ENCODE data around the gene SLC38A7. TPM values are rescaled to one million over a fixed set of nuclear protein-coding genes. Genes with fewer than 3 reads are reported as not detected.

Gene SLC38A7
- total and polyA plus RNA-seq, 2 of the 13 experiments (the other 11 are each of a cell fraction or from before 2014, with no cell fraction given) = 13.2 to 14.1 TPM

DNA sequence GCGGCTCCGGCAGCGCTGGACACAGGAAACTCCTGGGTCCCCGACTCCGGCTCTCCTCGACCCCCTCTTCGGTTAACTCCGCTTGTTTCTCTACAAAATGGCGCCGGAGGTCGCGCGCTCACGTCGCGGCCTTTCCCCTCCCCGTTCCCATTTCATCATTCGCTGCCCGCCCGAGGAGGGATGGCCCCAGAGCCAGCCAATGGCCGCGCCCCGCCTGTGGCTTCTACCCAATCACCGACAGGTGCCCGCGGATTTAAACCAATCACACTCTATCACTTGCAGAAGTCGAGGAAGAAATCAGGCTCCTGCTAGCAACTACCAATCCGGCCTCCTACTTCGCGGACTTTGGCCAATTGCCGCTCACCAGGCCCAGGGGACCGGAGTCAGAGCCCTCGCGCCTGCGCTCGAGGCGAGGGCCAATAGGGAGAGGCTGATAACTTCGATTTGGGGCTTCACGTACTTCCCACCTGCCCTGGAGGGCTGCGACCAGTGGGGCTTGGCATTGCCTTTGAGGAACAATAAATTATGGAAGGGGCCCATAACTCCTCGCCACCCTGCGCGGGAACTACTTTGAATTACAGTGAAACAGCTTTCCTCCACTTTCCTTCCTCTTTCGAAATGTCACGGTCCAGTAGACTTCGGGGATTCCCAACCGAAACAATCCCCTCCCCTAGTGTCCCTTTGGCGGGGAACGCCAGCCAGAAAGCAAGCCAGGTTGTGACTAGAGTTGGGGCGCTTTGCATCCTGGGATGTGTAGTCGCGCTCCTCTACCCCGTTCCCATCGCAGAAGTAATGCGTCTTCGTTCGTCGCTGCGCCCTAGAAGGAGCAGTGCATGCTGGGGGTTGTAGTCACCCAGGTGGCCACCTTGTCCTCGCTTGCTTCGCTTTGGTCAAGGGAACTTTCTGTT, 54.6 kb downstream of the SLC38A7 start, which contains the start of gene CNOT1 (continued):
- TF ChIP-seq, protein P1, sequence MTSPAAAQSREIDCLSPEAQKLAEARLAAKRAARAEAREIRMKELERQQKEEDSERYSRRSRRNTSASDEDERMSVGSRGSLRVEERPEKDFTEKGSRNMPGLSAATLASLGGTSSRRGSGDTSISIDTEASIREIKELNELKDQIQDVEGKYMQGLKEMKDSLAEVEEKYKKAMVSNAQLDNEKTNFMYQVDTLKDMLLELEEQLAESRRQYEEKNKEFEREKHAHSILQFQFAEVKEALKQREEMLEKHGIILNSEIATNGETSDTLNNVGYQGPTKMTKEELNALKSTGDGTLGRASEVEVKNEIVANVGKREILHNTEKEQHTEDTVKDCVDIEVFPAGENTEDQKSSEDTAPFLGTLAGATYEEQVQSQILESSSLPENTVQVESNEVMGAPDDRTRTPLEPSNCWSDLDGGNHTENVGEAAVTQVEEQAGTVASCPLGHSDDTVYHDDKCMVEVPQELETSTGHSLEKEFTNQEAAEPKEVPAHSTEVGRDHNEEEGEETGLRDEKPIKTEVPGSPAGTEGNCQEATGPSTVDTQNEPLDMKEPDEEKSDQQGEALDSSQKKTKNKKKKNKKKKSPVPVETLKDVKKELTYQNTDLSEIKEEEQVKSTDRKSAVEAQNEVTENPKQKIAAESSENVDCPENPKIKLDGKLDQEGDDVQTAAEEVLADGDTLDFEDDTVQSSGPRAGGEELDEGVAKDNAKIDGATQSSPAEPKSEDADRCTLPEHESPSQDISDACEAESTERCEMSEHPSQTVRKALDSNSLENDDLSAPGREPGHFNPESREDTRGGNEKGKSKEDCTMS (CRISPR knock-in tag; conservative IDR thresholded peaks at IDR 0.05) = no peak
- TF ChIP-seq PATZ1 (CRISPR knock-in tag; IDR thresholded peaks at IDR 0.05) = peak; percentile 59
- TF ChIP-seq PHF5A (CRISPR knock-in tag; IDR thresholded peaks at IDR 0.05; ENCODE audit: low read depth, unreplicated experiment) = no peak
- TF ChIP-seq, protein P2, sequence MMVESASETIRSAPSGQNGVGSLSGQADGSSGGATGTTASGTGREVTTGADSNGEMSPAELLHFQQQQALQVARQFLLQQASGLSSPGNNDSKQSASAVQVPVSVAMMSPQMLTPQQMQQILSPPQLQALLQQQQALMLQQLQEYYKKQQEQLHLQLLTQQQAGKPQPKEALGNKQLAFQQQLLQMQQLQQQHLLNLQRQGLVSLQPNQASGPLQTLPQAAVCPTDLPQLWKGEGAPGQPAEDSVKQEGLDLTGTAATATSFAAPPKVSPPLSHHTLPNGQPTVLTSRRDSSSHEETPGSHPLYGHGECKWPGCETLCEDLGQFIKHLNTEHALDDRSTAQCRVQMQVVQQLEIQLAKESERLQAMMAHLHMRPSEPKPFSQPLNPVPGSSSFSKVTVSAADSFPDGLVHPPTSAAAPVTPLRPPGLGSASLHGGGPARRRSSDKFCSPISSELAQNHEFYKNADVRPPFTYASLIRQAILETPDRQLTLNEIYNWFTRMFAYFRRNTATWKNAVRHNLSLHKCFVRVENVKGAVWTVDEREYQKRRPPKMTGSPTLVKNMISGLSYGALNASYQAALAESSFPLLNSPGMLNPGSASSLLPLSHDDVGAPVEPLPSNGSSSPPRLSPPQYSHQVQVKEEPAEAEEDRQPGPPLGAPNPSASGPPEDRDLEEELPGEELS (CRISPR knock-in tag; IDR thresholded peaks at IDR 0.05) = no peak
- no peak; the same call in 1 of the 2 replicates for TF ChIP-seq FOXC1 (CRISPR knock-in tag; IDR thresholded peaks at IDR 0.05; ENCODE audit: borderline replicate concordance)
- TF ChIP-seq FOXK1 (CRISPR knock-in tag; IDR thresholded peaks at IDR 0.05; ENCODE audit: borderline replicate concordance, low read depth) = peak; percentile 89
- TF ChIP-seq ZNF441 (CRISPR knock-in tag; IDR thresholded peaks at IDR 0.05; ENCODE audit: borderline replicate concordance) = peak; percentile 84
- TF ChIP-seq ZNF720 (CRISPR knock-in tag; IDR thresholded peaks at IDR 0.05) = no peak; the same call in 1 of the 2 replicates
- TF ChIP-seq, protein P3, sequence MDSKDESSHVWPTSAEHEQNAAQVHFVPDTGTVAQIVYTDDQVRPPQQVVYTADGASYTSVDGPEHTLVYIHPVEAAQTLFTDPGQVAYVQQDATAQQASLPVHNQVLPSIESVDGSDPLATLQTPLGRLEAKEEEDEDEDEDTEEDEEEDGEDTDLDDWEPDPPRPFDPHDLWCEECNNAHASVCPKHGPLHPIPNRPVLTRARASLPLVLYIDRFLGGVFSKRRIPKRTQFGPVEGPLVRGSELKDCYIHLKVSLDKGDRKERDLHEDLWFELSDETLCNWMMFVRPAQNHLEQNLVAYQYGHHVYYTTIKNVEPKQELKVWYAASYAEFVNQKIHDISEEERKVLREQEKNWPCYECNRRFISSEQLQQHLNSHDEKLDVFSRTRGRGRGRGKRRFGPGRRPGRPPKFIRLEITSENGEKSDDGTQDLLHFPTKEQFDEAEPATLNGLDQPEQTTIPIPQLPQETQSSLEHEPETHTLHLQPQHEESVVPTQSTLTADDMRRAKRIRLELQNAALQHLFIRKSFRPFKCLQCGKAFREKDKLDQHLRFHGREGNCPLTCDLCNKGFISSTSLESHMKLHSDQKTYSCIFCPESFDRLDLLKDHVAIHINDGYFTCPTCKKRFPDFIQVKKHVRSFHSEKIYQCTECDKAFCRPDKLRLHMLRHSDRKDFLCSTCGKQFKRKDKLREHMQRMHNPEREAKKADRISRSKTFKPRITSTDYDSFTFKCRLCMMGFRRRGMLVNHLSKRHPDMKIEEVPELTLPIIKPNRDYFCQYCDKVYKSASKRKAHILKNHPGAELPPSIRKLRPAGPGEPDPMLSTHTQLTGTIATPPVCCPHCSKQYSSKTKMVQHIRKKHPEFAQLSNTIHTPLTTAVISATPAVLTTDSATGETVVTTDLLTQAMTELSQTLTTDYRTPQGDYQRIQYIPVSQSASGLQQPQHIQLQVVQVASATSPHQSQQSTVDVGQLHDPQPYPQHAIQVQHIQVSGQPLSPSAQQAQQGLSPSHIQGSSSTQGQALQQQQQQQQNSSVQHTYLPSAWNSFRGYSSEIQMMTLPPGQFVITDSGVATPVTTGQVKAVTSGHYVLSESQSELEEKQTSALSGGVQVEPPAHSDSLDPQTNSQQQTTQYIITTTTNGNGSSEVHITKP (CRISPR knock-in tag; IDR thresholded peaks at IDR 0.05; ENCODE audit: low read depth) = peak; percentile 28
- TF ChIP-seq IKZF1 (IDR thresholded peaks at IDR 0.05) = no peak
- TF ChIP-seq ZFP1 (CRISPR knock-in tag; IDR thresholded peaks at IDR 0.05) = no peak
- peak; percentile 88; the same call in 1 of the 2 replicates for TF ChIP-seq ZNF468 (CRISPR knock-in tag; IDR thresholded peaks at IDR 0.05)
- no peak for TF ChIP-seq ZNF382 (CRISPR knock-in tag; IDR thresholded peaks at IDR 0.05; ENCODE audit: borderline replicate concordance)
- TF ChIP-seq ZSCAN20 (CRISPR knock-in tag; IDR thresholded peaks at IDR 0.05; ENCODE audit: borderline replicate concordance) = no peak
- peak; percentile 69; the same call in 1 of the 2 replicates for TF ChIP-seq ZNF431 (CRISPR knock-in tag; IDR thresholded peaks at IDR 0.05; ENCODE audit: borderline replicate concordance, low read depth)
- peak; percentile 67; the same call in 1 of the 2 replicates for TF ChIP-seq ZBTB38 (CRISPR knock-in tag; IDR thresholded peaks at IDR 0.05)
- TF ChIP-seq ZNF34 (CRISPR knock-in tag; IDR thresholded peaks at IDR 0.05; ENCODE audit: borderline replicate concordance) = no peak; the same call in 1 of the 2 replicates

Measured in HepG2 (cell line).